Thyroid gland (tissue), 4 donors: Measurements from ENCODE around the gene TCHH. TPM values are rescaled to one million over a fixed set of nuclear protein-coding genes. Genes with fewer than 3 reads are reported as not detected.

Experiments used
- DNase-seq, 2 donors: peaks; one replicate each; pipeline ENCODE4 v3.0.0-alpha.2; 2019
- H3K27ac ChIP-seq, 3 donors: fragments of 200-600 bp; sonication (generic); 1 replicate in 2 of 3; 2 replicates in 1 of 3; pipeline ENCODE4 v1.5.1; 2016 to 2019; ENCODE audit warnings: mild to moderate bottlenecking in 1 of 3, moderate library complexity in 1 of 3
- H3K27me3 ChIP-seq: fragments of 200-600 bp; sonication (generic); one replicate; pipeline ENCODE4 v1.5.1; 2019
- H3K36me3 ChIP-seq, 2 donors: fragments of 200-600 bp; sonication (generic); one replicate each; pipeline ENCODE4 v1.5.1; 2016 to 2019
- H3K4me1 ChIP-seq, 2 donors: fragments of 200-600 bp; sonication (generic); one replicate each; pipeline ENCODE4 v1.5.1; 2017 to 2019
- H3K4me3 ChIP-seq, 3 donors: fragments of 200-600 bp; sonication (generic); replicated peaks in 1 of 3; 1 replicate in 2 of 3; 2 replicates in 1 of 3; pipeline ENCODE4 v1.5.1; 2016; ENCODE audit warnings: mild to moderate bottlenecking in 1 of 3
- H3K9me3 ChIP-seq: fragments of 200-600 bp; sonication (generic); one replicate; pipeline ENCODE4 v1.5.1; 2017
- CTCF ChIP-seq, 6 experiments: fragments of 200-600 bp in 3 of 6; fragments of 450-650 bp in 3 of 6; sonication (generic) in 3 of 6; IDR thresholded peaks; one replicate each; pipeline ENCODE4 v1.5.1; 2016 to 2019; ENCODE audit warnings: antibody characterized with exemption in 6 of 6, mild to moderate bottlenecking in 2 of 6, inconsistent platforms in 1 of 6, moderate library complexity in 1 of 6
- POLR2A ChIP-seq, 2 donors: fragments of 450-650 bp; IDR thresholded peaks; one replicate each; pipeline ENCODE4 v1.6.1; 2017; ENCODE audit warnings: antibody characterized with exemption in 2 of 2, mild to moderate bottlenecking in 2 of 2, moderate library complexity in 1 of 2
- WGBS, 2 donors: methylation state at CpG; one replicate each; pipeline ENCODE4 v1.1.5; 2017; 5-methylcytosine and 5-hydroxymethylcytosine counted together
- intact Hi-C: fragments of 100-400 bp; cut with DNase I; formaldehyde crosslinking; loops from one replicate; pipeline ENCODE4 v1.15.1; 2023
- small RNA-seq: library from RNA; depleted of rRNA; stranded (forward); fragments of <200 nt; gene quantifications from one replicate; pipeline ENCODE3, GENCODE V24; 2016
- total RNA-seq, 4 donors: library from RNA; depleted of rRNA; stranded (reverse); fragments of >200 nt; gene quantifications; one replicate each; pipeline ENCODE4 v1.2.3, GENCODE V29; 2016

The TCHH gene
- total RNA-seq, 4 donors from 2014 or later = 0.11 to 0.40 (median 0.13) TPM; not detected in 1

GRCh38 chr1:152072311-152072710 lies 42.9 kb downstream of the TCHH start:
- no peak overlapping the region for H3K4me3 ChIP-seq
- intact Hi-C loops = no loop called here
- H3K9me3 ChIP-seq = no peaks in the 10 kb centered on the region
- WGBS, 2 donors = 84 to 96% methylated on average over 3 of the region's 3 CpGs
- TF ChIP-seq POLR2A (IDR thresholded peaks at IDR 0.05) (no peak), CTCF (IDR thresholded peaks at IDR 0.05) (no peak)
- no peaks in the 10 kb centered on the region for H3K27me3 ChIP-seq
- H3K27ac ChIP-seq = no peak overlapping the region
- H3K36me3 ChIP-seq = no peaks in the 10 kb centered on the region
- DNase-seq = no peak
- no peaks in the 10 kb centered on the region for H3K4me1 ChIP-seq

DNA sequence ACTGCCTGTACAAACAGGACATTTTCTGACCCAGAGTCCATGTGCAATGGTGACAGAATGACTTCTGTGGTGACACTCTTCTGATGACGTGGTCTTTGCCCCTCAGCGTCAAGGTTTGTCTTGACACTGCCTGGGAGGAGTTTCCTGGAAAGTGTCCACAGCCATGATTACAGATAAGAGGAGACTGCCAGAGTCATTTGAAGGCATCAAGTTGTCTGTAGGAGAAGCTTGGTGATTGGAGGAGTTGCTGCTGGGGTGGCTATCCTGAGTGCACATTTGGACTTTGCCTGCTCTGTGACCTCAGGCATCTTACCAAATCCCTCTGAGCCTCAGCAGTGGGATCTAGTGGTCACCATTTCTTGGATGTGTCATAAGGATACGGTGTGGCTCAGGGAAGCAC lies 44.1 kb downstream of the TCHH start:
- H3K27ac ChIP-seq = no peak overlapping the region
- intact Hi-C loops = no loop called here
- no peak for DNase-seq
- WGBS, 2 donors = 80 to 83% methylated on average over 3 of the region's 3 CpGs
- no peaks in the 10 kb centered on the region for H3K4me1 ChIP-seq
- H3K9me3 ChIP-seq = no peaks in the 10 kb centered on the region
- TF ChIP-seq POLR2A (IDR thresholded peaks at IDR 0.05) = no peak
- TF ChIP-seq CTCF (IDR thresholded peaks at IDR 0.05) = no peak
- no peak overlapping the region for H3K4me3 ChIP-seq
- no peaks in the 10 kb centered on the region for H3K36me3 ChIP-seq
- no peaks in the 10 kb centered on the region for H3K27me3 ChIP-seq

DNA sequence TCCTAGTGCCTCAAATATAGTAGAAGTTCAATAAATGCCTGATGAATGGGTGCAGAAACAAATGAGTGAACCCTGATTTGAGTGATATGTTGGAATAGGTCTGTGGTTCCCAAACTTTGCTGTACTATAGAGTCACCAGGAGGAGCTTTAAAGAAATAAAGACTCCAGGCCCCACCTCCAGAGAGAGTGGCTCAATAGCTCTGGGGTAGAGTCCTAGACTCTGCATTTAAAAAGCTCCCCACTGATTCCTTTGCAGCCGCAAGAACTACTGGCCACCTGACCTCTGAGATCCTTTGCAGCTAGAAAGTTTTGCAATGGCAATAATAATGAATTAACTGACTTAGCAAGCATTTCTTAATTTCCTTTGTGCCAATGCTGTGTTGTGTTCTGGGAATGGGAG lies 47.3 kb downstream of the TCHH start:
- no peaks in the 10 kb centered on the region for H3K9me3 ChIP-seq
- TF ChIP-seq POLR2A (IDR thresholded peaks at IDR 0.05) = no peak
- no peak for TF ChIP-seq CTCF (IDR thresholded peaks at IDR 0.05)
- H3K36me3 ChIP-seq = no peaks in the 10 kb centered on the region
- intact Hi-C loops = no loop called here
- DNase-seq = no peak
- no peaks in the 10 kb centered on the region for H3K4me1 ChIP-seq
- 27 to 80% methylated on average over 1 of the region's 1 CpG for WGBS, 2 donors
- no peak overlapping the region for H3K4me3 ChIP-seq
- no peaks in the 10 kb centered on the region for H3K27me3 ChIP-seq
- H3K27ac ChIP-seq = no peak overlapping the region

- no peak overlapping the region for H3K27ac ChIP-seq
- no peaks in the 10 kb centered on the region for H3K4me1 ChIP-seq
- intact Hi-C loops = no loop called here
- H3K36me3 ChIP-seq = no peaks in the 10 kb centered on the region
- DNase-seq = no peak
- no peaks in the 10 kb centered on the region for H3K27me3 ChIP-seq
- no peaks in the 10 kb centered on the region for H3K9me3 ChIP-seq
- TF ChIP-seq CTCF (IDR thresholded peaks at IDR 0.05) (no peak), POLR2A (IDR thresholded peaks at IDR 0.05) (no peak)
- no peak overlapping the region for H3K4me3 ChIP-seq
Observed at GRCh38 chr1:152067150-152067549, 48.1 kb downstream of the TCHH start.

GRCh38 chr1:152061952-152062351 lies 53.3 kb downstream of the TCHH start:
- TF ChIP-seq POLR2A (IDR thresholded peaks at IDR 0.05) (no peak), CTCF (IDR thresholded peaks at IDR 0.05) (no peak)
- Histone ChIP-seq H3K4me3 (no peak overlapping the region), H3K4me1 (no peaks in the 10 kb centered on the region), H3K27ac (no peak overlapping the region), H3K36me3 (no peaks in the 10 kb centered on the region), H3K9me3 (no peaks in the 10 kb centered on the region), H3K27me3 (no peaks in the 10 kb centered on the region)
- DNase-seq = no peak
- intact Hi-C loops = no loop called here

Small RNAs within 50 kb of the gene (small RNA-seq; reads per million reads assigned to genes)
- gene SPTLC1P4 = not detected

Other genes starting within 250 kb of the TCHH start
- gene THEM4, start 205.9 kb downstream of the TCHH start, total RNA-seq = 10 to 100 TPM; 28.5 to 32.5 (median 31.3) TPM
- gene S100A10, start 121.6 kb downstream of the TCHH start, total RNA-seq = 10 to 100 TPM; 11.2 to 64.0 (median 35.6) TPM
- 100 to 1,000 TPM; 120 to 368 (median 160) TPM for gene S100A11, start 78.4 kb downstream of the TCHH start, total RNA-seq
- gene TCHHL1, start 26.4 kb downstream of the TCHH start, total RNA-seq = not detected
- not detected for gene RPTN, start 43.8 kb upstream of the TCHH start, total RNA-seq
- not detected for gene HRNR, start 108.7 kb upstream of the TCHH start, total RNA-seq
- 1 to 10 TPM in 1 of 4 donors, under 1 TPM in 1, not detected in 2; 0.11 to 1.3 TPM for gene FLG, start 209.8 kb upstream of the TCHH start, total RNA-seq
- not detected for gene FLG2, start 244.6 kb upstream of the TCHH start, total RNA-seq